ENCODE results near the gene KRTAP3-1.

Gene KRTAP3-1

GRCh38 chr17:40981115-40981514 lies 27.8 kb downstream of the KRTAP3-1 start:
- no peak for TF ChIP-seq CTCF (conservative IDR thresholded peaks at IDR 0.05; ENCODE audit: low read depth, low read length)
- Histone ChIP-seq H3K4me2 (no peak overlapping the region), H3K79me2 (ENCODE audit: insufficient read depth, low read depth) (no peaks in the 10 kb centered on the region), H3K36me3 (ENCODE audit: insufficient read depth) (no peaks in the 10 kb centered on the region), H3K9ac (no peak overlapping the region), H3K4me1 (ENCODE audit: low read depth, poor library complexity, severe bottlenecking) (no peaks in the 10 kb centered on the region), H2AFZ (ENCODE audit: low read depth) (no peak overlapping the region), H3K27ac (no peak overlapping the region), H4K20me1 (ENCODE audit: insufficient read depth) (no peaks in the 10 kb centered on the region), H3K4me3 (IDR thresholded peaks at IDR 0.05; ENCODE audit: insufficient read depth, low read depth, low read length) (no peak overlapping the region), H3K27me3 (ENCODE audit: insufficient read depth, low read depth) (no peaks in the 10 kb centered on the region)

- no peaks in the 10 kb centered on the region for H3K27me3 ChIP-seq (ENCODE audit: insufficient read depth, low read depth)
- H3K4me2 ChIP-seq, result no peak overlapping the region
- no peaks in the 10 kb centered on the region for H3K36me3 ChIP-seq (ENCODE audit: insufficient read depth)
- H4K20me1 ChIP-seq (ENCODE audit: insufficient read depth), result no peaks in the 10 kb centered on the region
- no peak for TF ChIP-seq CTCF (conservative IDR thresholded peaks at IDR 0.05; ENCODE audit: low read depth, low read length)
- no peak overlapping the region for H2AFZ ChIP-seq (ENCODE audit: low read depth)
- no peak overlapping the region for H3K4me3 ChIP-seq (IDR thresholded peaks at IDR 0.05; ENCODE audit: insufficient read depth, low read depth, low read length)
- no peaks in the 10 kb centered on the region for H3K4me1 ChIP-seq (ENCODE audit: low read depth, poor library complexity, severe bottlenecking)
- H3K79me2 ChIP-seq (ENCODE audit: insufficient read depth, low read depth), result no peaks in the 10 kb centered on the region
- H3K27ac ChIP-seq, result no peak overlapping the region
- H3K9ac ChIP-seq, result no peak overlapping the region
These were observed 28.3 kb downstream of the KRTAP3-1 start for GRCh38 chr17:40980596-40980995.

- Histone ChIP-seq H3K36me3 (ENCODE audit: insufficient read depth) (no peaks in the 10 kb centered on the region), H3K79me2 (ENCODE audit: insufficient read depth, low read depth) (no peaks in the 10 kb centered on the region), H4K20me1 (ENCODE audit: insufficient read depth) (no peaks in the 10 kb centered on the region), H3K4me2 (no peak overlapping the region), H3K27ac (no peak overlapping the region), H3K4me1 (ENCODE audit: low read depth, poor library complexity, severe bottlenecking) (no peaks in the 10 kb centered on the region), H2AFZ (ENCODE audit: low read depth) (no peak overlapping the region), H3K9ac (no peak overlapping the region), H3K27me3 (ENCODE audit: insufficient read depth, low read depth) (no peaks in the 10 kb centered on the region), H3K4me3 (IDR thresholded peaks at IDR 0.05; ENCODE audit: insufficient read depth, low read depth, low read length) (no peak overlapping the region)
- no peak for TF ChIP-seq CTCF (conservative IDR thresholded peaks at IDR 0.05; ENCODE audit: low read depth, low read length)
These were observed 28.8 kb downstream of the KRTAP3-1 start for GRCh38 chr17:40980117-40980516.

GRCh38 chr17:40978575-40979151 lies 30.3 kb downstream of the KRTAP3-1 start:
- Histone ChIP-seq H3K27me3 (ENCODE audit: insufficient read depth, low read depth) (no peaks in the 10 kb centered on the region), H3K4me1 (ENCODE audit: low read depth, poor library complexity, severe bottlenecking) (no peaks in the 10 kb centered on the region), H4K20me1 (ENCODE audit: insufficient read depth) (no peaks in the 10 kb centered on the region), H3K4me2 (no peak overlapping the region), H2AFZ (ENCODE audit: low read depth) (no peak overlapping the region), H3K9ac (no peak overlapping the region), H3K79me2 (ENCODE audit: insufficient read depth, low read depth) (no peaks in the 10 kb centered on the region), H3K36me3 (ENCODE audit: insufficient read depth) (no peaks in the 10 kb centered on the region), H3K27ac (no peak overlapping the region), H3K4me3 (IDR thresholded peaks at IDR 0.05; ENCODE audit: insufficient read depth, low read depth, low read length) (no peak overlapping the region)
- TF ChIP-seq CTCF (conservative IDR thresholded peaks at IDR 0.05; ENCODE audit: low read depth, low read length), result no peak
